ENCODE measurements around the gene GLRA2. TPM values are rescaled to one million over a fixed set of nuclear protein-coding genes. Genes with fewer than 3 reads are reported as not detected.

Gene GLRA2
- total RNA-seq, 1 donor from 2014 or later: not detected

DNA sequence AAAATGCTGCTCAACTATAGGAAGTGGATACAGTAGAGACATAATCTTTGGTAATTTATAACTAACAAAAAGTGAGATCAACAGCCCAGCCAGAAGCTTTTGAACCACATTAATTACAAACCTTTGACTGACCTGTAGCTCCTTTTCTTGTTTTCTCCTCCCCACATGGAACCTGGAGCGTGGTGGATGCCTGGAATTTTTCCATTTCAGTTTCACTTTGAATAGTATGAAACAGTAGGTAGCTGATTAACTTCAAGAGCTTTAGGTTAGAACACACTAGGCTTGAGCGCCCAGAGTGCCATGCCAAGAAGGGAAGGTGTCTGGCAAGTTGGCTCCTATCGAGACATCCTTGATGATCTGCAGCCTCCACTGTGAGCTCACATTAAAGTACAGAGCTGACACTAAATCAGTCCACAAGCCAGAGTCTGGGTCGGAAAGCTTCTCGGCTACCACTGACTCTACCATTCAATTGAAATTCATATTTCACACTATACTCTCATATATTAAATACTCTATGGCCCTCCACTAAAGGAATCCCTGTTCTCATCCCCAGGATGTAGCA lies 143.4 kb downstream of the GLRA2 start:
- no peaks in the 10 kb centered on the region for H4K20me1 ChIP-seq (ENCODE audit: low read depth)
- H3F3A ChIP-seq (ENCODE audit: low read depth): no peaks in the 10 kb centered on the region
- no peak overlapping the region for H3K9ac ChIP-seq
- H3K27ac ChIP-seq: no peak overlapping the region
- Mint-ChIP-seq H3K4me1 (peaks cover 11% of the 10 kb centered on the region), H3K27ac (no peak overlapping the region), H3K9me3 (no peaks in the 10 kb centered on the region), H3K36me3 (no peaks in the 10 kb centered on the region), H3K4me3 (no peak overlapping the region), H3K27me3 (ENCODE audit: insufficient read depth, low read depth) (peaks cover 2% of the 10 kb centered on the region)
- no peak for TF ChIP-seq EZH2 (IDR thresholded peaks at IDR 0.05)
- TF ChIP-seq, protein P1, sequence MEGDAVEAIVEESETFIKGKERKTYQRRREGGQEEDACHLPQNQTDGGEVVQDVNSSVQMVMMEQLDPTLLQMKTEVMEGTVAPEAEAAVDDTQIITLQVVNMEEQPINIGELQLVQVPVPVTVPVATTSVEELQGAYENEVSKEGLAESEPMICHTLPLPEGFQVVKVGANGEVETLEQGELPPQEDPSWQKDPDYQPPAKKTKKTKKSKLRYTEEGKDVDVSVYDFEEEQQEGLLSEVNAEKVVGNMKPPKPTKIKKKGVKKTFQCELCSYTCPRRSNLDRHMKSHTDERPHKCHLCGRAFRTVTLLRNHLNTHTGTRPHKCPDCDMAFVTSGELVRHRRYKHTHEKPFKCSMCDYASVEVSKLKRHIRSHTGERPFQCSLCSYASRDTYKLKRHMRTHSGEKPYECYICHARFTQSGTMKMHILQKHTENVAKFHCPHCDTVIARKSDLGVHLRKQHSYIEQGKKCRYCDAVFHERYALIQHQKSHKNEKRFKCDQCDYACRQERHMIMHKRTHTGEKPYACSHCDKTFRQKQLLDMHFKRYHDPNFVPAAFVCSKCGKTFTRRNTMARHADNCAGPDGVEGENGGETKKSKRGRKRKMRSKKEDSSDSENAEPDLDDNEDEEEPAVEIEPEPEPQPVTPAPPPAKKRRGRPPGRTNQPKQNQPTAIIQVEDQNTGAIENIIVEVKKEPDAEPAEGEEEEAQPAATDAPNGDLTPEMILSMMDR (IDR thresholded peaks at IDR 0.05): no peak
- TF ChIP-seq EZH2phosphoT487 (IDR thresholded peaks at IDR 0.05): no peak
- H3K4me3 ChIP-seq: no peak overlapping the region
- H3K27me3 ChIP-seq: no peaks in the 10 kb centered on the region
- no peak overlapping the region for H2AFZ ChIP-seq (replicated peaks)
- no peaks in the 10 kb centered on the region for H3K4me1 ChIP-seq
- no peaks in the 10 kb centered on the region for H3K36me3 ChIP-seq
- H3K9me3 ChIP-seq (ENCODE audit: low read depth): no peaks in the 10 kb centered on the region
- no peak for DNase-seq (ENCODE audit: low spot score)
- no peak overlapping the region for H3K4me2 ChIP-seq
- no peaks in the 10 kb centered on the region for H3K79me2 ChIP-seq (ENCODE audit: low read depth)

DNA sequence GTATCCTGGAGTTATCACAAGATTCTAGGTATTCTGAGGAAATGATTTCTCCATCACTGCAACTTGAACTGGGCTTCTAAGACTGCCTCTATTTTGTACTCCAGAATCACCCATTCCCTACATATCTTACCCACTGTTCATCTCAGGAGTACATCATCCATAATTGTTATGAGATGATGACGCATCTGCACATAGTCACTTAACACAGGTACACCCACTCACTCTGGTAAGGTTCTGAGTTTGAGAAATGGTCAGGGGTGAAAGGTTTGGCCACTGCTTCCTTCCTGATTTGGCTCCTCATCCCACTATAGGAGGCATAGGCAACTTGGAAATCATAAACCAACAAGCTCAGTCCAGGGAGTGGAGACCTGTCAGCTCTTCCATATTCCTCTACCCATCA lies 143.9 kb downstream of the GLRA2 start:
- Histone ChIP-seq H3K9me3 (ENCODE audit: low read depth) (no peaks in the 10 kb centered on the region), H4K20me1 (ENCODE audit: low read depth) (no peaks in the 10 kb centered on the region), H3K9ac (no peak overlapping the region), H3K4me1 (no peaks in the 10 kb centered on the region), H3K79me2 (ENCODE audit: low read depth) (no peaks in the 10 kb centered on the region), H3K4me3 (no peak overlapping the region), H3F3A (ENCODE audit: low read depth) (no peaks in the 10 kb centered on the region), H3K27ac (no peak overlapping the region), H3K4me2 (no peak overlapping the region), H2AFZ (replicated peaks) (no peak overlapping the region), H3K36me3 (no peaks in the 10 kb centered on the region), H3K27me3 (no peaks in the 10 kb centered on the region)
- no peak for TF ChIP-seq EZH2 (IDR thresholded peaks at IDR 0.05)
- TF ChIP-seq, protein P1 (IDR thresholded peaks at IDR 0.05): no peak
- no peak for TF ChIP-seq EZH2phosphoT487 (IDR thresholded peaks at IDR 0.05)
- Mint-ChIP-seq H3K36me3 (no peaks in the 10 kb centered on the region), H3K4me1 (peaks cover 11% of the 10 kb centered on the region), H3K9me3 (no peaks in the 10 kb centered on the region), H3K27ac (no peak overlapping the region), H3K4me3 (no peak overlapping the region), H3K27me3 (ENCODE audit: insufficient read depth, low read depth) (peaks cover 2% of the 10 kb centered on the region)
- DNase-seq (ENCODE audit: low spot score): no peak

DNA sequence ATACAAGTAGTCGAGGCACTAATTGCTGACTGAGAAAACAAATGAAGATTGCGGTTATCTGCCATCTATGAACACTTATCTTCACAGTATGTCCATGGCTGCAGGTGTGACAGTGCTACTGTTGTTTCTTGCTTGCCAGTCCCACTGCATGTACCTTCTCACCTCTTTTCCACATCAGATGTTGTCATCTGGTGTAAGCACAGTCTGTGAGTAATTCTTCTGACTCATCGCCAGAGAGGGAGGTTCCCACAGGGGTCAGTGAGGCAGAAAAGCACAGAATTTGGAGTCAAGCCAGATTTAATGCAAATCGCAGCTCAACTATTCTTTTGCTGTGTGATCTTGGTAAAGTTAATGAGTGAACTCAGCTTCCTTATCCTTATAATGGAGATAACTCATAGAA lies 144.4 kb downstream of the GLRA2 start:
- Histone ChIP-seq H3K4me3 (no peak overlapping the region), H3K4me1 (no peaks in the 10 kb centered on the region), H3K27ac (no peak overlapping the region), H3K79me2 (ENCODE audit: low read depth) (no peaks in the 10 kb centered on the region), H3K9me3 (ENCODE audit: low read depth) (no peaks in the 10 kb centered on the region), H3F3A (ENCODE audit: low read depth) (no peaks in the 10 kb centered on the region), H3K36me3 (no peaks in the 10 kb centered on the region), H3K27me3 (no peaks in the 10 kb centered on the region), H4K20me1 (ENCODE audit: low read depth) (no peaks in the 10 kb centered on the region), H2AFZ (replicated peaks) (no peak overlapping the region), H3K9ac (no peak overlapping the region), H3K4me2 (no peak overlapping the region)
- Mint-ChIP-seq H3K9me3 (no peaks in the 10 kb centered on the region), H3K4me3 (no peak overlapping the region), H3K27ac (no peak overlapping the region), H3K36me3 (no peaks in the 10 kb centered on the region), H3K4me1 (peaks cover 11% of the 10 kb centered on the region), H3K27me3 (ENCODE audit: insufficient read depth, low read depth) (peaks cover 2% of the 10 kb centered on the region)
- TF ChIP-seq EZH2phosphoT487 (IDR thresholded peaks at IDR 0.05): no peak
- no peak for TF ChIP-seq EZH2 (IDR thresholded peaks at IDR 0.05)
- TF ChIP-seq, protein P1 (IDR thresholded peaks at IDR 0.05): no peak
- DNase-seq (ENCODE audit: low spot score): no peak

Data from neural progenitor cell (in vitro differentiated cells).